Heart right ventricle (tissue), 16 donors: ENCODE data around the gene RNF34. TPM values are rescaled to one million over a fixed set of nuclear protein-coding genes. Genes with fewer than 3 reads are reported as not detected.

Experiments
- ATAC-seq, 8 donors: fragments of 200-7000 bp; cut with Tn5 transposase; one replicate each; pipeline ENCODE4 v1.9.1; 2020; ENCODE audit warnings: mild to moderate bottlenecking in 8 of 8, moderate library complexity in 8 of 8, moderate number of reproducible peaks in 1 of 8
- DNase-seq, 2 donors: peaks; one replicate each; pipeline ENCODE4 v3.0.0-alpha.2; 2020
- H3K27ac ChIP-seq, 10 donors: fragments of 200-600 bp; sonication (generic) in 2 of 10; one replicate each; pipeline versions ENCODE4 v1.5.0 to v1.8.0; 2020 to 2022; ENCODE audit warnings: mild to moderate bottlenecking in 3 of 10
- H3K27me3 ChIP-seq, 7 donors: fragments of 200-600 bp; one replicate each; pipeline ENCODE4 v1.8.0; 2021 to 2022; ENCODE audit warnings: mild to moderate bottlenecking in 2 of 7
- H3K36me3 ChIP-seq, 9 donors: fragments of 200-600 bp; sonication (generic) in 1 of 9; one replicate each; pipeline versions ENCODE4 v1.5.0 to v1.8.0; 2020 to 2022; ENCODE audit warnings: mild to moderate bottlenecking in 2 of 9
- H3K4me1 ChIP-seq, 9 donors: fragments of 200-600 bp; sonication (generic) in 1 of 9; one replicate each; pipeline versions ENCODE4 v1.5.0 to v1.8.0; 2020 to 2022; ENCODE audit warnings: mild to moderate bottlenecking in 4 of 9
- H3K4me3 ChIP-seq, 10 donors: fragments of 200-600 bp; sonication (generic) in 2 of 10; one replicate each; pipeline versions ENCODE4 v1.5.0 to v1.8.0; 2020 to 2022; ENCODE audit warnings: mild to moderate bottlenecking in 7 of 10, moderate library complexity in 2 of 10
- H3K9me3 ChIP-seq, 11 donors: fragments of 200-600 bp in 10 of 11; sonication (generic) in 2 of 11; one replicate each; pipeline versions ENCODE4 v1.5.0 to v1.8.0; 2013 to 2022; ENCODE audit warnings: mild to moderate bottlenecking in 2 of 11, control low read depth in 1 of 11, moderate library complexity in 1 of 11
- WGBS, 2 donors: extraction: QIAGEN DNeasy Blood & Tissue Kit; methylation state at CpG; one replicate each; pipeline ENCODE4 v1.1.7; 2013; ENCODE audit warnings: inconsistent platforms in 1 of 2; 5-methylcytosine and 5-hydroxymethylcytosine counted together
- intact Hi-C, 10 donors: fragments of 100-400 bp; cut with DNase I; formaldehyde crosslinking; loops; one replicate each; pipeline versions ENCODE4 v1.11.1 to v1.14.2; 2022
- polyA plus RNA-seq, 2 donors: library from polyadenylated mRNA; stranded (reverse); fragments of 200-250 nt; gene quantifications; one replicate each; pipeline ENCODE4 v1.2.3, GENCODE V29; 2013
- total RNA-seq, 10 donors: library from RNA; stranded (reverse); fragmentation: NEBNext Ultra II Directional in 3 of 10; extraction: Animal tissue kit (Norgen Biotek cat#: 25700) in 3 of 10; gene quantifications; one replicate each; pipeline versions ENCODE4 v1.2.1 to v1.2.4, GENCODE V29; 2021 to 2023
- TF ChIP-seq, protein P1 (sequence below), 9 donors: fragments of 200-600 bp; sonication (generic) in 2 of 9; IDR thresholded peaks; one replicate each; pipeline versions ENCODE4 v1.5.0 to v1.8.0; 2021 to 2022; ENCODE audit warnings: antibody characterized with exemption in 9 of 9, mild to moderate bottlenecking in 5 of 9, moderate library complexity in 1 of 9
- donor health status: Arrhythmogenic right ventricular cardiomyopathy.
- donor health status: ischemic (EF 13 %, LVEDD 7.1; RV severe dilation, severe dysfunction).
- donor health status: healthy with polysubstance abuse.
- donor health status: DM: no; HTN: yes; CAD: no.
- donor health status: DM: no; HTN: no; CAD: no.
- donor health status: ischemic (EF 25% LVEDD 6.9; RV normal size, moderate dysfunction).
- donor health status: ischemic (EF 25% LVEDD 5.7; RV mildly dilated, moderate dysfunction).
- donor health status: healthy.
- donor health status: DM: yes; HTN: yes; CAD: no.
- donor health status: Ischemic cardiomyopathy.
- donor health status: ischemic (EF 35%, LVEDD 5.7; RV mildly dilated, moderate dysfunction).
- donor health status: nonischemic (EF 11% LVEDD 7.7; RV severe dilation, severe dysfunction).
- donor health status: DM: yes; HTN: yes; CAD: no.
- donor health status: PGD.
- donor health status: ischemic (EF 29% LVEDD 5.4; RV normal size, mild dysfunction).
- donor health status: nonischemic (EF 23%, LVEDD 6.1; RV moderate dilation, normal function).

Gene RNF34
- total and polyA plus RNA-seq, 12 donors, result 18.9 to 37.9 (median 23.9) TPM

DNA sequence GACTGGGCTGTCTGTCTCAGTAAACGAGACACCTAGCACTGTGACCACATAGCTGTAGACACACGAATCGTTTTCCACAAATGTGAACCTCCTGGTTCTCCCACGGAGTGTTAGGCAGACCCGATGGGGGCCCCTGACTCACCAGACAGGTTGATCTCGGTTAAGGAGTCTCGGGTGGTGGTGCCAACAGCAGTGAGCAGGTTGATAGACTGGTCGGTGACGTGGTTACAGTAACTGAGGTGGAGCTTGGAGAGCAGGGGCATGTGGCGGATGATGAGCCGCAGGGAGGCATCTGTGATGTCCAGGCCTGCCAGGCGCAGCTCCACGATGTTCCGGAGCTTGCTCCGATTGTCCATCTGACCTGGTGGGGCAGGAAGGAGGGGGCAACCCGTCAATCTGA lies 39.8 kb downstream of the RNF34 start:
- Histone ChIP-seq H3K27me3 (no peaks in the 10 kb centered on the region), H3K9me3 (peaks cover 0 to 5% (median 0%) of the 10 kb centered on the region in 11 donors), H3K4me1 (peaks cover 0 to 10% (median 0%) of the 10 kb centered on the region in 9 donors), H3K27ac (no peak overlapping the region), H3K4me3 (no peak overlapping the region), H3K36me3 (peaks cover 0 to 99% (median 24%) of the 10 kb centered on the region in 9 donors)
- intact Hi-C loops, result loop anchor here in 5 of 10 donors (5.0 kb wide), 3 partner anchors 87 to 107 kb away; partner anchors contain the start of gene ANAPC5 (in 1 of the 5)
- WGBS, 2 donors, result 95 to 96% methylated on average over 16 of the region's 16 CpGs
- ATAC-seq, result no peak
- DNase-seq, result no peak
- TF ChIP-seq, protein P1, sequence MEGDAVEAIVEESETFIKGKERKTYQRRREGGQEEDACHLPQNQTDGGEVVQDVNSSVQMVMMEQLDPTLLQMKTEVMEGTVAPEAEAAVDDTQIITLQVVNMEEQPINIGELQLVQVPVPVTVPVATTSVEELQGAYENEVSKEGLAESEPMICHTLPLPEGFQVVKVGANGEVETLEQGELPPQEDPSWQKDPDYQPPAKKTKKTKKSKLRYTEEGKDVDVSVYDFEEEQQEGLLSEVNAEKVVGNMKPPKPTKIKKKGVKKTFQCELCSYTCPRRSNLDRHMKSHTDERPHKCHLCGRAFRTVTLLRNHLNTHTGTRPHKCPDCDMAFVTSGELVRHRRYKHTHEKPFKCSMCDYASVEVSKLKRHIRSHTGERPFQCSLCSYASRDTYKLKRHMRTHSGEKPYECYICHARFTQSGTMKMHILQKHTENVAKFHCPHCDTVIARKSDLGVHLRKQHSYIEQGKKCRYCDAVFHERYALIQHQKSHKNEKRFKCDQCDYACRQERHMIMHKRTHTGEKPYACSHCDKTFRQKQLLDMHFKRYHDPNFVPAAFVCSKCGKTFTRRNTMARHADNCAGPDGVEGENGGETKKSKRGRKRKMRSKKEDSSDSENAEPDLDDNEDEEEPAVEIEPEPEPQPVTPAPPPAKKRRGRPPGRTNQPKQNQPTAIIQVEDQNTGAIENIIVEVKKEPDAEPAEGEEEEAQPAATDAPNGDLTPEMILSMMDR (IDR thresholded peaks at IDR 0.05), result no peak

DNA sequence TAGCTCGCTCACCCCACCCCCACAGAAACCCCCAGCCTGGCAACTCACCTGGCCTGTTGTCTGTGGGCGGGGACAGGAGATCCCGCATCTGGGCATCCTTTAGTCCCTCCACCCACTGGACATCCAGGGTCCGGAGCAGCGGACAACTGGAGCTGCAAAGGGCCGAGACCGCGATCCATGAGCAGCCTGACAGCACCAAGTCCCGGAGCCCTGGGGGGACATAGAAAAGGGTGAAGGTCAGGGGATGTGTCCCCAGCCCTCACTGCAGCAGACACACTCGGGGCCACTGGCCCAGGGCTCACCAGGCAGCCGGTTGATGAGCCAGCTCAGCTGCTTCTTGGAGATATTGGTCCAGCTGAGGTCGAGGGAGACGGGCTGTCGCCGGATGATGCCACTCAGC lies 40.9 kb downstream of the RNF34 start:
- TF ChIP-seq, protein P1 (IDR thresholded peaks at IDR 0.05), result no peak
- Histone ChIP-seq H3K4me1 (peaks cover 0 to 10% (median 0%) of the 10 kb centered on the region in 9 donors), H3K9me3 (peaks cover 0 to 5% (median 0%) of the 10 kb centered on the region in 11 donors), H3K36me3 (peaks cover 0 to 96% (median 24%) of the 10 kb centered on the region in 9 donors), H3K27ac (no peak overlapping the region), H3K4me3 (no peak overlapping the region), H3K27me3 (no peaks in the 10 kb centered on the region)
- ATAC-seq, result no peak
- intact Hi-C loops, result loop anchor here in 5 of 10 donors (5.0 kb wide), 3 partner anchors 88 to 108 kb away; partner anchors contain the start of gene ANAPC5 (in 1 of the 5)
- no peak for DNase-seq
- 95% methylated on average over 15 of the region's 15 CpGs for WGBS, 2 donors

DNA sequence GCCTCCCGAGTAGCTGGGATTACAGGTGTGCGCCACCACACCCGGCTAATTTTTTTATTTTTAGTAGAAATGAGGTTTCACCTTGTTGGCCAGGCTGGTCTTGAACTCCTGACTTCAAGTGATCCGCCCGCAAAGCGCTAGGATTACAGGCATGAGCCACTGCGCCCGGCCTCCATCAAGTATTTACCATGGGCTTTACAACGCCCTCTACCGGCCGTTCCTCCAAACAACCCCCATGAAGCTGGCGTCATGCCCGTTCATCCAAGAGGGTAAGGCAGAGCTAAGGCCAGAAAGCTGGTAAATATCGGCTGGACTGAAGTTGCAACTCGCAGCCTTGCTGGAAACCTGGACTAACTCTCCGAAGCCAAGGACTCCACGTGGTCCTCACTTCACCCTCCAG lies 41.6 kb downstream of the RNF34 start:
- peaks cover 0 to 90% (median 17%) of the 10 kb centered on the region in 9 donors for H3K36me3 ChIP-seq
- no peak overlapping the region for H3K27ac ChIP-seq
- no peak overlapping the region for H3K4me3 ChIP-seq
- H3K27me3 ChIP-seq, result no peaks in the 10 kb centered on the region
- ATAC-seq, result no peak
- peaks cover 0 to 3% (median 0%) of the 10 kb centered on the region in 11 donors for H3K9me3 ChIP-seq
- H3K4me1 ChIP-seq, result peaks cover 0 to 10% (median 0%) of the 10 kb centered on the region in 9 donors
- TF ChIP-seq, protein P1 (IDR thresholded peaks at IDR 0.05), result peak in 1 of 9 donors; percentile 11
- WGBS, 2 donors, result 88 to 93% methylated on average over 17 of the region's 17 CpGs
- intact Hi-C loops, result loop anchor here in 5 of 10 donors (5.0 kb wide), 3 partner anchors 89 to 109 kb away; partner anchors contain the start of gene ANAPC5 (in 1 of the 5)
- DNase-seq, result no peak

DNA sequence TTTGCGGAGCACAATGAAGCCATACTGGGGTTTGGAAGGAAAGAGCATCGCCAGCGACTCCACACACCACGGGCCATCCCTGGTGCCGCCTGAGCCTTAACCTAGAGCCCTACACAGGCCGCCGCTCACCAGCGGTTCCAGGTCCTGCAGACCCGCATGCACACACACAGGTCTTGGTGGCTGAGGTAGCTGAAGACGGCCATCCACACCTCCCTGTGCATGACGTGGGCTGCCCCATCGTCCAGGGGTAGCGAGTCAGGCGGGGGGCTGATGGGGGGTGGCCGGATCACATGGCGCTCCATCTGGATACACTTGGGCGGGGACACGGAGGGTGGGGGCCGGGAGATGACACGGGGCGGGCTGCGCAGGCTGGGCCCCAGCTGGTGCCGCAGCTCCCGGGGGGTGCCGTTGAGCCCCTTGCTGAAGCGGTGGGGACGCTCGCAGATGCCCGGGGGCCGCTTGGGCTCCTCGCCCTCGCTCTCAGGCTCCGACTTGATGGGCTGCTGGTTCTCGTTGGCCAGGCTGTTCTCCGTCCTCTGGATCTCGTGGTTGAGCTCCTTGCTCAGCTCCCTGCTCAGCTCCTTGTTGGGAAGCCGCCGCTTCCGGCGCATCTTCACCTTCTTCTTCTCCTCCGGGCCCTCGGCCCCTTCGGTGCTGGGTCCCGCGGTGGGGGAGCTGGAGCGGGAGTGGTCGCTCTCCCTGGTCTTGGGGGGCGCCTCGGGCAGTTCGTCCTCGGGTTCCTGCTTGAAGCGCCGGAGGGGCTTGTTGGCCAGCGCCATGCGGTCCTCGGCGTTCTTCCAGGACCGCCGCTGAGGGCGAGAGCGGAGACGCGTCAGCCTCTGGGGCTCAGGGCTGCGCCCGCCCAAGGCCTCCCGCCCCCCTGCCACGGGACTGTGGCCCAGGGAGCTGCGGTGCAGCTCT lies 42.4 kb downstream of the RNF34 start:
- Histone ChIP-seq H3K27ac (no peak overlapping the region), H3K4me3 (no peak overlapping the region), H3K9me3 (no peaks in the 10 kb centered on the region), H3K27me3 (no peaks in the 10 kb centered on the region), H3K4me1 (peaks cover 0 to 10% (median 0%) of the 10 kb centered on the region in 9 donors), H3K36me3 (peaks cover 0 to 83% (median 15%) of the 10 kb centered on the region in 9 donors)
- intact Hi-C loops, result loop anchor here in 7 of 10 donors (2.0 to 5.0 kb wide), 5 partner anchors 90 to 110 kb away; partner anchors contain the start of gene ANAPC5 (in 1 of the 7)
- DNase-seq, result no peak
- WGBS, 2 donors, result 95 to 97% methylated on average over 57 to 68 of the region's 68 CpGs
- no peak for ATAC-seq
- TF ChIP-seq, protein P1 (IDR thresholded peaks at IDR 0.05), result no peak
